IMR-90 (cell line): ENCODE data around the gene CNPY2. TPM values are rescaled to one million over a fixed set of nuclear protein-coding genes. Genes with fewer than 3 reads are reported as not detected.

Source experiments
- ATAC-seq: fragments of 200-7000 bp; cut with Tn5 transposase; 2 replicates; pipeline ENCODE4 v1.9.1; 2020; ENCODE audit warnings: low read depth, mild to moderate bottlenecking, moderate library complexity
- BruUV-seq: library from RNA; stranded (reverse); fragments of 400-500 nt; replicated peaks from 2 replicates; lab custom pipeline; 2021; lab: Mats Ljungman, UMichigan
- CTCF ChIA-PET: fragments of 300-600 bp; formaldehyde crosslinking; extraction: SDS; loops from one replicate; lab custom pipeline; 2021; ENCODE audit warnings: antibody characterized with exemption; lab: Yijun Ruan, JAX
- POLR2A ChIA-PET: fragments of 300-600 bp; sonication (Branson Sonifier 250); formaldehyde crosslinking; loops from one replicate; lab custom pipeline; 2022; ENCODE audit warnings: antibody characterized with exemption; ENCODE audit not compliant: unreplicated experiment; lab: Charles Lee
- DNase-seq: peaks from one replicate; pipeline ENCODE4 v3.0.0; 2013
- H2AFZ ChIP-seq: replicated peaks from 2 replicates; pipeline ENCODE3; 2013; ENCODE audit warnings: low read length, mild to moderate bottlenecking; ENCODE audit not compliant: poor library complexity
- H2AK5ac ChIP-seq: 2 replicates; pipeline ENCODE4 v1.6.1; 2013; ENCODE audit warnings: low read depth, low read length, inconsistent platforms
- H2AK9ac ChIP-seq: replicated peaks from 2 replicates; pipeline ENCODE3; 2013; ENCODE audit warnings: mild to moderate bottlenecking, low read depth, low read length, moderate library complexity; ENCODE audit not compliant: poor library complexity
- H2BK120ac ChIP-seq: 2 replicates; pipeline ENCODE4 v1.6.1; 2013; ENCODE audit warnings: low read depth, low read length, inconsistent platforms
- H2BK15ac ChIP-seq: 3 replicates; pipeline ENCODE4 v1.6.1; 2013; ENCODE audit warnings: low read depth, low read length, inconsistent platforms
- H2BK20ac ChIP-seq: 2 replicates; pipeline ENCODE4 v1.6.1; 2013; ENCODE audit warnings: low read depth, mild to moderate bottlenecking, inconsistent platforms, low read length, moderate library complexity
- H2BK5ac ChIP-seq: 2 replicates; pipeline ENCODE4 v1.6.1; 2013; ENCODE audit warnings: mild to moderate bottlenecking, low read depth, low read length, inconsistent platforms; ENCODE audit not compliant: poor library complexity, severe bottlenecking
- H3K14ac ChIP-seq: replicated peaks from 2 replicates; pipeline ENCODE4 v1.6.1; 2013; ENCODE audit warnings: low read depth, low read length, inconsistent platforms
- H3K18ac ChIP-seq: 2 replicates; pipeline ENCODE4 v1.6.1; 2013; ENCODE audit warnings: low read depth, low read length, control low read depth
- H3K23ac ChIP-seq: 2 replicates; pipeline ENCODE4 v1.6.1; 2013; ENCODE audit warnings: low read depth, low read length, inconsistent platforms
- H3K27ac ChIP-seq: 2 replicates; pipeline ENCODE4 v1.5.1; 2013; ENCODE audit warnings: mild to moderate bottlenecking, control low read depth, low read length; ENCODE audit not compliant: insufficient read depth
- H3K27me3 ChIP-seq: 2 replicates; pipeline ENCODE4 v1.6.1; 2013; ENCODE audit warnings: low read length; ENCODE audit not compliant: control insufficient read depth, insufficient read depth
- H3K36me3 ChIP-seq: 2 replicates; pipeline ENCODE4 v1.6.1; 2013; ENCODE audit warnings: low read length, mixed read lengths; ENCODE audit not compliant: control insufficient read depth, insufficient read depth
- H3K4ac ChIP-seq: 2 replicates; pipeline ENCODE4 v1.6.1; 2013; ENCODE audit warnings: low read depth, low read length, inconsistent platforms
- H3K4me1 ChIP-seq: 2 replicates; pipeline ENCODE4 v1.6.1; 2013; ENCODE audit warnings: low read length, mixed read lengths; ENCODE audit not compliant: control insufficient read depth, insufficient read depth
- H3K4me2 ChIP-seq: 2 replicates; pipeline ENCODE4 v1.6.1; 2013; ENCODE audit warnings: low read depth, mild to moderate bottlenecking, control low read depth, low read length, moderate library complexity
- H3K4me3 ChIP-seq: 2 replicates; pipeline ENCODE4 v1.5.1; 2013; ENCODE audit warnings: low read depth, mild to moderate bottlenecking, control low read depth, low read length, moderate library complexity; ENCODE audit not compliant: insufficient read depth
- H3K56ac ChIP-seq: 2 replicates; pipeline ENCODE4 v1.6.1; 2013; ENCODE audit warnings: low read length, inconsistent platforms; ENCODE audit not compliant: insufficient read depth; ENCODE audit errors: extremely low read depth
- H3K79me1 ChIP-seq, 2 experiments: 2 replicates each; pipeline ENCODE4 v1.6.1; 2013; ENCODE audit warnings: low read length in 2 of 2, inconsistent platforms in 1 of 2, low read depth in 1 of 2
- H3K9ac ChIP-seq: 2 replicates; pipeline ENCODE4 v1.6.1; 2013; ENCODE audit warnings: low read depth, low read length, control low read depth
- H3K9me1 ChIP-seq: 2 replicates; pipeline ENCODE4 v1.6.1; 2013; ENCODE audit warnings: low read length, inconsistent platforms; ENCODE audit not compliant: insufficient read depth
- H3K9me3 ChIP-seq: 2 replicates; pipeline ENCODE4 v1.6.1; 2013; ENCODE audit warnings: low read length; ENCODE audit not compliant: control insufficient read depth, insufficient read depth
- H4K20me1 ChIP-seq: 2 replicates; pipeline ENCODE4 v1.6.1; 2013; ENCODE audit warnings: low read length, inconsistent platforms; ENCODE audit not compliant: insufficient read depth
- H4K5ac ChIP-seq: 2 replicates; pipeline ENCODE4 v1.6.1; 2013; ENCODE audit warnings: mild to moderate bottlenecking, low read depth, low read length, control low read depth
- H4K8ac ChIP-seq, 2 experiments: 2 replicates each; pipeline ENCODE4 v1.6.1; 2013; ENCODE audit warnings: low read depth in 2 of 2, low read length in 2 of 2, control low read depth in 1 of 2, inconsistent platforms in 1 of 2
- H4K91ac ChIP-seq: 2 replicates; pipeline ENCODE4 v1.6.1; 2013; ENCODE audit warnings: low read depth, low read length, inconsistent platforms; ENCODE audit not compliant: insufficient read depth
- BHLHE40 ChIP-seq: fragments of 150-350 bp; IDR thresholded peaks from 2 replicates; pipeline ENCODE4 v1.6.1; 2016; ENCODE audit warnings: mild to moderate bottlenecking, low read depth, low read length
- CEBPB ChIP-seq: IDR thresholded peaks from 2 replicates; pipeline ENCODE4 v1.6.1; 2012; ENCODE audit warnings: low read depth, low read length, improper control_type of control experiment
- CHD1 ChIP-seq: IDR thresholded peaks from 2 replicates; pipeline ENCODE4 v1.6.1; 2012; ENCODE audit warnings: low read depth, low read length, improper control_type of control experiment
- FOS ChIP-seq: fragments of 150-350 bp; IDR thresholded peaks from 2 replicates; pipeline ENCODE4 v1.6.1; 2016; ENCODE audit warnings: low read depth, low read length
- MAFK ChIP-seq: IDR thresholded peaks from 2 replicates; pipeline ENCODE4 v1.6.1; 2012; ENCODE audit warnings: low read depth, low read length, improper control_type of control experiment
- MAZ ChIP-seq: IDR thresholded peaks from 2 replicates; pipeline ENCODE4 v1.6.1; 2012; ENCODE audit warnings: low read depth, mild to moderate bottlenecking, low read length, improper control_type of control experiment, moderate library complexity, borderline replicate concordance
- MXI1 ChIP-seq: IDR thresholded peaks from 2 replicates; pipeline ENCODE4 v1.6.1; 2012; ENCODE audit warnings: low read depth, mild to moderate bottlenecking, low read length, moderate library complexity, borderline replicate concordance
- NFE2L2 ChIP-seq: fragments of 150-350 bp; IDR thresholded peaks from 2 replicates; pipeline ENCODE4 v1.6.1; 2016; ENCODE audit warnings: low read depth, mild to moderate bottlenecking, low read length
- POLR2A ChIP-seq: IDR thresholded peaks from 2 replicates; pipeline ENCODE4 v1.6.1; 2012; ENCODE audit warnings: mild to moderate bottlenecking, low read depth, low read length
- RAD21 ChIP-seq: IDR thresholded peaks from 2 replicates; pipeline ENCODE4 v1.6.1; 2012; ENCODE audit warnings: low read length, improper control_type of control experiment
- RCOR1 ChIP-seq: IDR thresholded peaks from 2 replicates; pipeline ENCODE4 v1.6.1; 2012; ENCODE audit warnings: mild to moderate bottlenecking, low read length, improper control_type of control experiment; ENCODE audit not compliant: insufficient replicate concordance
- RFX5 ChIP-seq: IDR thresholded peaks from 2 replicates; pipeline ENCODE4 v1.8.0; 2012; ENCODE audit warnings: low read depth, mild to moderate bottlenecking, low read length, moderate library complexity
- SMC3 ChIP-seq: fragments of 150-350 bp; IDR thresholded peaks from 2 replicates; pipeline ENCODE4 v1.6.1; 2016; ENCODE audit warnings: low read depth, mild to moderate bottlenecking, antibody characterized with exemption, low read length, moderate library complexity
- WGBS, 2 experiments: methylation state at CpG; one replicate each; pipeline versions ENCODE4 v1.1.5 to v1.1.7; 2013; ENCODE audit warnings: missing lambda C conversion rate in 2 of 2; ENCODE audit not compliant: insufficient read length in 1 of 2; ENCODE audit errors: extremely low coverage in 2 of 2; 5-methylcytosine and 5-hydroxymethylcytosine counted together
- dilution Hi-C: fragments of 300-500 bp; cut with HindIII; formaldehyde crosslinking; loops from one replicate; pipeline ENCODE4 v1.14.3; 2018; ENCODE audit warnings: low sequenced_read_pairs; ENCODE audit not compliant: unreplicated experiment
- in situ Hi-C: fragments of 300-500 bp; cut with MboI; formaldehyde crosslinking; loops from 3 replicates; pipeline ENCODE4 v1.14.3; 2019; ENCODE audit warnings: low sequenced_read_pairs, inconsistent platforms, mixed read lengths
- intact Hi-C: fragments of 100-400 bp; cut with micrococcal nuclease; formaldehyde crosslinking; loops from 2 replicates; pipeline ENCODE4 v1.10.0; 2022
- polyA plus RNA-seq, 3 experiments: library from polyadenylated mRNA; depleted of rRNA; stranded (reverse); fragments of >200 nt; gene quantifications; 2 replicates each; pipeline ENCODE4 v1.2.3, GENCODE V29; 2012; ENCODE audit warnings: low replicate concordance in 1 of 3
- total RNA-seq: library from RNA; depleted of rRNA; stranded (reverse); fragments of >200 nt; gene quantifications from 2 replicates; pipeline ENCODE4 v1.2.3, GENCODE V29; 2012
- TF ChIP-seq, protein P1 (sequence below): conservative IDR thresholded peaks from 2 replicates; pipeline ENCODE4 v1.5.1; 2012; ENCODE audit warnings: mild to moderate bottlenecking, low read depth, low read length, improper control_type of control experiment
- TF ChIP-seq, protein P2 (sequence below): fragments of 150-350 bp; IDR thresholded peaks from 2 replicates; pipeline ENCODE4 v1.6.1; 2016; ENCODE audit warnings: low read depth, mild to moderate bottlenecking, low read length, moderate library complexity, borderline replicate concordance
- TF ChIP-seq, protein P3 (sequence below): fragments of 150-350 bp; IDR thresholded peaks from 2 replicates; pipeline ENCODE4 v1.6.1; 2017; ENCODE audit warnings: mild to moderate bottlenecking, antibody characterized with exemption, low read length, low read depth

Gene CNPY2
- total and polyA plus RNA-seq, 2 of the 4 experiments (the other 2 are of a cell fraction), result 65.2 to 175 TPM

GRCh38 chr12:56298828-56299227 lies 17.0 kb downstream of the CNPY2 start:
- CTCF ChIA-PET, result interaction anchor here (0.8 kb wide), 1 partner anchor 17 kb away, joined by 4 read pairs; no protein-coding TSS in a partner anchor
- no peak overlapping the region for H2BK120ac ChIP-seq
- H3K4ac ChIP-seq, result 0 out of 2 replicates have a peak overlapping the region, but pooled peaks have one; percentile 19
- H2BK20ac ChIP-seq, result no peak overlapping the region
- 91% methylated on average over 4 of the region's 5 CpGs; no CpG with 5 or more reads in 1 of the 2 experiments for WGBS, 2 experiments
- H3K9me3 ChIP-seq, result no peaks in the 10 kb centered on the region
- H3K9ac ChIP-seq, result peak overlapping the region; percentile 91; the same call in 1 of the 2 replicates
- no peak overlapping the region for H2AK9ac ChIP-seq
- ATAC-seq, result no peak
- no peak overlapping the region for H3K27ac ChIP-seq
- H4K20me1 ChIP-seq, result peaks cover 12% of the 10 kb centered on the region; the same call in 1 of the 2 replicates
- H4K91ac ChIP-seq, result no peak overlapping the region
- no peak overlapping the region for H2AFZ ChIP-seq
- H3K23ac ChIP-seq, result peak overlapping the region; percentile 52; the same call in 1 of the 2 replicates
- 0 out of 2 replicates have a peak overlapping the region, but pooled peaks have one; percentile 42 for H3K14ac ChIP-seq
- H3K79me1 ChIP-seq, result peaks cover 17 to 66% of the 10 kb centered on the region in 2 experiments
- no peak overlapping the region for H4K8ac ChIP-seq
- TF ChIP-seq RFX5, result no peak
- no peak for TF ChIP-seq NFE2L2
- TF ChIP-seq, protein P1, sequence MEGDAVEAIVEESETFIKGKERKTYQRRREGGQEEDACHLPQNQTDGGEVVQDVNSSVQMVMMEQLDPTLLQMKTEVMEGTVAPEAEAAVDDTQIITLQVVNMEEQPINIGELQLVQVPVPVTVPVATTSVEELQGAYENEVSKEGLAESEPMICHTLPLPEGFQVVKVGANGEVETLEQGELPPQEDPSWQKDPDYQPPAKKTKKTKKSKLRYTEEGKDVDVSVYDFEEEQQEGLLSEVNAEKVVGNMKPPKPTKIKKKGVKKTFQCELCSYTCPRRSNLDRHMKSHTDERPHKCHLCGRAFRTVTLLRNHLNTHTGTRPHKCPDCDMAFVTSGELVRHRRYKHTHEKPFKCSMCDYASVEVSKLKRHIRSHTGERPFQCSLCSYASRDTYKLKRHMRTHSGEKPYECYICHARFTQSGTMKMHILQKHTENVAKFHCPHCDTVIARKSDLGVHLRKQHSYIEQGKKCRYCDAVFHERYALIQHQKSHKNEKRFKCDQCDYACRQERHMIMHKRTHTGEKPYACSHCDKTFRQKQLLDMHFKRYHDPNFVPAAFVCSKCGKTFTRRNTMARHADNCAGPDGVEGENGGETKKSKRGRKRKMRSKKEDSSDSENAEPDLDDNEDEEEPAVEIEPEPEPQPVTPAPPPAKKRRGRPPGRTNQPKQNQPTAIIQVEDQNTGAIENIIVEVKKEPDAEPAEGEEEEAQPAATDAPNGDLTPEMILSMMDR, result no peak
- no peak for TF ChIP-seq MAZ
- no peak for TF ChIP-seq MAFK
- TF ChIP-seq POLR2A, result no peak
- no peak for TF ChIP-seq MXI1
- TF ChIP-seq, protein P2, sequence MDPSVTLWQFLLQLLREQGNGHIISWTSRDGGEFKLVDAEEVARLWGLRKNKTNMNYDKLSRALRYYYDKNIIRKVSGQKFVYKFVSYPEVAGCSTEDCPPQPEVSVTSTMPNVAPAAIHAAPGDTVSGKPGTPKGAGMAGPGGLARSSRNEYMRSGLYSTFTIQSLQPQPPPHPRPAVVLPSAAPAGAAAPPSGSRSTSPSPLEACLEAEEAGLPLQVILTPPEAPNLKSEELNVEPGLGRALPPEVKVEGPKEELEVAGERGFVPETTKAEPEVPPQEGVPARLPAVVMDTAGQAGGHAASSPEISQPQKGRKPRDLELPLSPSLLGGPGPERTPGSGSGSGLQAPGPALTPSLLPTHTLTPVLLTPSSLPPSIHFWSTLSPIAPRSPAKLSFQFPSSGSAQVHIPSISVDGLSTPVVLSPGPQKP, result no peak
- TF ChIP-seq SMC3, result no peak
- TF ChIP-seq RAD21, result no peak
- no peak for TF ChIP-seq CEBPB
- TF ChIP-seq BHLHE40, result no peak
- TF ChIP-seq CHD1, result no peak
- TF ChIP-seq FOS, result no peak
- TF ChIP-seq, protein P3, sequence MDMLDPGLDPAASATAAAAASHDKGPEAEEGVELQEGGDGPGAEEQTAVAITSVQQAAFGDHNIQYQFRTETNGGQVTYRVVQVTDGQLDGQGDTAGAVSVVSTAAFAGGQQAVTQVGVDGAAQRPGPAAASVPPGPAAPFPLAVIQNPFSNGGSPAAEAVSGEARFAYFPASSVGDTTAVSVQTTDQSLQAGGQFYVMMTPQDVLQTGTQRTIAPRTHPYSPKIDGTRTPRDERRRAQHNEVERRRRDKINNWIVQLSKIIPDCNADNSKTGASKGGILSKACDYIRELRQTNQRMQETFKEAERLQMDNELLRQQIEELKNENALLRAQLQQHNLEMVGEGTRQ, result no peak
- TF ChIP-seq RCOR1, result no peak
- no peak for DNase-seq
- peak overlapping the region; percentile 86 for H3K4me2 ChIP-seq
- no peak overlapping the region for H3K56ac ChIP-seq
- H2BK15ac ChIP-seq, result no peak overlapping the region
- peaks cover 8% of the 10 kb centered on the region for H3K36me3 ChIP-seq
- POLR2A ChIA-PET, result no interaction called here
- H3K27me3 ChIP-seq, result no peaks in the 10 kb centered on the region
- in situ Hi-C loops, result no loop called here
- H3K4me1 ChIP-seq, result peaks cover 9% of the 10 kb centered on the region; the same call in 1 of the 2 replicates
- intact Hi-C loops, result no loop called here
- H2AK5ac ChIP-seq, result 0 out of 2 replicates have a peak overlapping the region, but pooled peaks have one; percentile 7
- H3K18ac ChIP-seq, result no peak overlapping the region
- H2BK5ac ChIP-seq, result no peak overlapping the region
- H3K9me1 ChIP-seq, result peaks cover 11% of the 10 kb centered on the region
- dilution Hi-C loops, result no loop called here
- BruUV-seq, result no TSS peak
- peak overlapping the region; percentile 85 for H3K4me3 ChIP-seq
- no peak overlapping the region for H4K5ac ChIP-seq
